Pancreas (tissue), 10 donors: ENCODE measurements around the gene PIWIL4. TPM values are rescaled to one million over a fixed set of nuclear protein-coding genes. Genes with fewer than 3 reads are reported as not detected.

Experiments
- ATAC-seq, 4 donors: fragments of 200-7000 bp; cut with Tn5 transposase; one replicate each; pipeline versions ENCODE4 v1.8.0 to v1.9.1; 2020; ENCODE audit warnings: mild to moderate bottlenecking in 4 of 4, moderate library complexity in 4 of 4
- DNase-seq, 6 donors: peaks; one replicate each; pipeline ENCODE4 v3.0.0-alpha.2; 2020
- FAIRE-seq: peaks from 2 replicates; lab custom pipeline; 2012; peaks lifted over from hg19 to GRCh38; lab: Jason Lieb, UNC
- H3K27ac ChIP-seq, 4 donors: fragments of 200-600 bp; sonication (generic); 1 replicate in 3 of 4; 2 replicates in 1 of 4; pipeline versions ENCODE4 v1.5.0 to v1.8.0; 2020
- H3K27me3 ChIP-seq, 4 donors: fragments of 200-600 bp; one replicate each; pipeline ENCODE4 v1.8.0; 2021
- H3K36me3 ChIP-seq, 3 donors: fragments of 200-600 bp; sonication (generic) in 1 of 3; one replicate each; pipeline versions ENCODE4 v1.5.0 to v1.8.0; 2020 to 2021
- H3K4me1 ChIP-seq, 3 donors: fragments of 200-600 bp; one replicate each; pipeline ENCODE4 v1.8.0; 2021
- H3K4me3 ChIP-seq, 4 donors: fragments of 200-600 bp; sonication (generic) in 2 of 4; one replicate each; pipeline versions ENCODE4 v1.5.0 to v1.8.0; 2020 to 2021
- H3K9me3 ChIP-seq, 4 donors: fragments of 200-600 bp; one replicate each; pipeline ENCODE4 v1.8.0; 2021
- CTCF ChIP-seq, 4 donors: fragments of 200-600 bp; sonication (generic) in 3 of 4; IDR thresholded peaks; one replicate each; pipeline versions ENCODE4 v1.5.0 to v1.8.0; 2021; ENCODE audit warnings: antibody characterized with exemption in 4 of 4
- WGBS, 2 donors: extraction: QIAGEN DNeasy Blood & Tissue Kit; methylation state at CpG; one replicate each; pipeline ENCODE4 v1.1.7; 2013; 5-methylcytosine and 5-hydroxymethylcytosine counted together
- intact Hi-C, 3 donors: fragments of 100-400 bp; cut with DNase I; formaldehyde crosslinking; loops; one replicate each; pipeline versions ENCODE4 v1.11.1 to v1.14.2; 2022
- polyA plus RNA-seq, 2 donors: library from polyadenylated mRNA; stranded (reverse); fragments of 200-250 nt; gene quantifications; one replicate each; pipeline ENCODE4 v1.2.3, GENCODE V29; 2013
- total RNA-seq, 6 donors: library from RNA; stranded (reverse); fragmentation: NEBNext Ultra II Directional in 4 of 6; extraction: Animal tissue kit (Norgen Biotek cat#: 25700) in 4 of 6; gene quantifications; one replicate each; pipeline versions ENCODE4 v1.2.1 to v1.2.4, GENCODE V29; 2021 to 2023
- donor health status: healthy with polysubstance abuse.
- donor health status: DM: no; HTN: no; CAD: no; lungs with moderate emphysema.
- donor health status: DM: no; HTN: no; CAD: no.
- donor health status: control.
- donor health status: control.
- donor health status: Bipolar disorder and iron deficiency.
- donor health status: DM: yes; HTN: yes; CAD: no.
- donor health status: DM: no; HTN: no; CAD: no.
- donor health status: DM: no; HTN: no; CAD: no.
- donor health status: DM: yes; HTN: yes; CAD: no.

The PIWIL4 gene
- total and polyA plus RNA-seq, 8 donors = 4.0 to 12.3 (median 5.6) TPM

- no peaks in the 10 kb centered on the region for H3K9me3 ChIP-seq
- 76 to 80% methylated on average over 4 of the region's 4 CpGs for WGBS, 2 donors
- no peak for TF ChIP-seq CTCF (IDR thresholded peaks at IDR 0.05)
- no peak for DNase-seq
- intact Hi-C loops = no loop called here
- no peaks in the 10 kb centered on the region for H3K4me1 ChIP-seq
- H3K27me3 ChIP-seq = no peaks in the 10 kb centered on the region
- no peak overlapping the region for H3K4me3 ChIP-seq
- H3K27ac ChIP-seq = no peak overlapping the region
- no peaks in the 10 kb centered on the region for H3K36me3 ChIP-seq
- no peak for ATAC-seq
- no peak for FAIRE-seq
These were observed 101.9 kb downstream of the PIWIL4 start for GRCh38 chr11:94669023-94669422.

Other genes with a start within 250 kb of the PIWIL4 start
- under 1 TPM in 2 of 6 donors, not detected in 4; 0.05 to 0.12 TPM for gene GPR83, start 165.9 kb upstream of the PIWIL4 start, total RNA-seq
- gene GPR83, start 165.9 kb upstream of the PIWIL4 start, polyA plus RNA-seq = under 1 TPM; 0.11 to 0.19 TPM
- 10 to 100 TPM in 3 of 6 donors, 1 to 10 TPM in 3; 6.9 to 13.4 (median 10.8) TPM for gene MRE11, start 73.5 kb upstream of the PIWIL4 start, total RNA-seq
- 1 to 10 TPM; 4.2 TPM for gene MRE11, start 73.5 kb upstream of the PIWIL4 start, polyA plus RNA-seq
- gene ANKRD49, start 73.4 kb upstream of the PIWIL4 start, total RNA-seq = 10 to 100 TPM in 1 of 6 donors, 1 to 10 TPM in 5; 4.3 to 10.9 (median 6.0) TPM
- 10 to 100 TPM; 13.3 to 25.2 TPM for gene ANKRD49, start 73.4 kb upstream of the PIWIL4 start, polyA plus RNA-seq
- not detected for gene C11orf97, start 54.9 kb upstream of the PIWIL4 start, total RNA-seq
- gene C11orf97, start 54.9 kb upstream of the PIWIL4 start, polyA plus RNA-seq = not detected
- gene FUT4, start 23.4 kb upstream of the PIWIL4 start, total RNA-seq = 10 to 100 TPM in 1 of 6 donors, 1 to 10 TPM in 5; 4.4 to 14.6 (median 6.9) TPM
- gene FUT4, start 23.4 kb upstream of the PIWIL4 start, polyA plus RNA-seq = 1 to 10 TPM; 2.4 TPM
- 10 to 100 TPM; 17.0 to 30.2 (median 19.6) TPM for gene AMOTL1, start 201.0 kb downstream of the PIWIL4 start, total RNA-seq
- gene AMOTL1, start 201.0 kb downstream of the PIWIL4 start, polyA plus RNA-seq = 1 to 10 TPM; 3.5 to 5.5 TPM